ENCODE measurements around the gene TK2.

TK2 gene

GRCh38 chr16:66481943-66482390, 68.0 kb downstream of the TK2 start:
- DNase-seq (ENCODE audit: low read depth): no peak

- DNase-seq (ENCODE audit: low read depth): no peak
Observed at GRCh38 chr16:66481081-66481942, 68.6 kb downstream of the TK2 start.

GRCh38 chr16:66480265-66481080, 69.4 kb downstream of the TK2 start:
- DNase-seq (ENCODE audit: low read depth): no peak

GRCh38 chr16:66479661-66480264, 70.2 kb downstream of the TK2 start:
- no peak for DNase-seq (ENCODE audit: low read depth)

- DNase-seq (ENCODE audit: low read depth): peak; percentile 67
Observed at GRCh38 chr16:66478733-66479511, 71.0 kb downstream of the TK2 start.

GRCh38 chr16:66477028-66477515, 72.8 kb downstream of the TK2 start:
- no peak for DNase-seq (ENCODE audit: low read depth)

GRCh38 chr16:66476328-66477027, 73.4 kb downstream of the TK2 start:
- DNase-seq (ENCODE audit: low read depth): peak; percentile 33

GRCh38 chr16:66475232-66475631, 74.7 kb downstream of the TK2 start:
- no peak for DNase-seq (ENCODE audit: low read depth)

- peak; percentile 12 for DNase-seq (ENCODE audit: low read depth)
Observed at GRCh38 chr16:66474750-66475199, 75.1 kb downstream of the TK2 start.

GRCh38 chr16:66473654-66474519, 76.0 kb downstream of the TK2 start:
- no peak for DNase-seq (ENCODE audit: low read depth)

- no peak for DNase-seq (ENCODE audit: low read depth)
Observed at GRCh38 chr16:66473051-66473571, 76.8 kb downstream of the TK2 start.

GRCh38 chr16:66471716-66472393, 78.1 kb downstream of the TK2 start:
- no peak for DNase-seq (ENCODE audit: low read depth)

GRCh38 chr16:66471264-66471663, 78.7 kb downstream of the TK2 start:
- DNase-seq (ENCODE audit: low read depth): no peak

- no peak for DNase-seq (ENCODE audit: low read depth)
Observed at GRCh38 chr16:66470556-66470955, 79.4 kb downstream of the TK2 start.

- no peak for DNase-seq (ENCODE audit: low read depth)
Observed at GRCh38 chr16:66469947-66470546, 79.9 kb downstream of the TK2 start.

- no peak for DNase-seq (ENCODE audit: low read depth)
Observed at GRCh38 chr16:66469291-66469946, 80.5 kb downstream of the TK2 start.

- no peak for DNase-seq (ENCODE audit: low read depth)
Observed at GRCh38 chr16:66468321-66468965, 81.5 kb downstream of the TK2 start.

- DNase-seq (ENCODE audit: low read depth): no peak
Observed at GRCh38 chr16:66467611-66468010, 82.3 kb downstream of the TK2 start.
